NCI-H524 (cell line): ENCODE data around the gene PMFBP1.
A peak's percentile ranks its signal among the peaks of the same experiment; 100 is the strongest.

Experiments
- DNase-seq, 2 experiments: peaks; one replicate each; lab custom pipeline; 2025; lab: John Stamatoyannopoulos, UW

Gene PMFBP1

GRCh38 chr16:72172105-72173034 is at the start of gene PMFBP1:
PMFBP1 (minus strand) TSS chr16:72172155; CDS start chr16:72171208, 947 bp downstream.
- no peak for DNase-seq

- DNase-seq = no peak
Measured at GRCh38 chr16:72221630-72222024, 49.7 kb upstream of the PMFBP1 start.

GRCh38 chr16:72220875-72221629 is 49.1 kb upstream of the PMFBP1 start:
- peak; percentile 38 to 74 for DNase-seq

GRCh38 chr16:72219282-72219681 is 47.3 kb upstream of the PMFBP1 start:
- no peak for DNase-seq

- no peak for DNase-seq
Measured at GRCh38 chr16:72216767-72217166, 44.8 kb upstream of the PMFBP1 start.

GRCh38 chr16:72214821-72215220 is 42.9 kb upstream of the PMFBP1 start:
- no peak for DNase-seq

- DNase-seq = no peak
Measured at GRCh38 chr16:72211110-72211509, 39.2 kb upstream of the PMFBP1 start.

GRCh38 chr16:72210555-72210954 is 38.6 kb upstream of the PMFBP1 start:
- no peak for DNase-seq

GRCh38 chr16:72210072-72210471 is 38.1 kb upstream of the PMFBP1 start:
- DNase-seq = no peak

GRCh38 chr16:72206299-72206698 is 34.3 kb upstream of the PMFBP1 start:
- DNase-seq = no peak

- no peak for DNase-seq
Measured at GRCh38 chr16:72203401-72203800, 31.4 kb upstream of the PMFBP1 start.

- no peak for DNase-seq
Measured at GRCh38 chr16:72202014-72202413, 30.1 kb upstream of the PMFBP1 start.

- DNase-seq = no peak
Measured at GRCh38 chr16:72201387-72201786, 29.4 kb upstream of the PMFBP1 start.

GRCh38 chr16:72199761-72200337 is 27.9 kb upstream of the PMFBP1 start:
- DNase-seq = no peak

GRCh38 chr16:72198771-72199201 is 26.8 kb upstream of the PMFBP1 start:
- DNase-seq = no peak

- peak; percentile 77 to 88 for DNase-seq
Measured at GRCh38 chr16:72198021-72198711, 26.2 kb upstream of the PMFBP1 start.

GRCh38 chr16:72197545-72197944 is 25.6 kb upstream of the PMFBP1 start:
- no peak for DNase-seq

- peak in 1 of 2 experiments; percentile 19 for DNase-seq
Measured at GRCh38 chr16:72195609-72196008, 23.7 kb upstream of the PMFBP1 start.

GRCh38 chr16:72191551-72191950 is 19.6 kb upstream of the PMFBP1 start:
- peak; percentile 68 to 82 for DNase-seq

GRCh38 chr16:72189865-72190371 is 18.0 kb upstream of the PMFBP1 start:
- no peak for DNase-seq

GRCh38 chr16:72188541-72188940 is 16.6 kb upstream of the PMFBP1 start:
- DNase-seq = peak; percentile 83 to 93

- DNase-seq = no peak
Measured at GRCh38 chr16:72187551-72187950, 15.6 kb upstream of the PMFBP1 start.
